ENCODE data around the gene EPN2.

- TF ChIP-seq POLR2A (IDR thresholded peaks at IDR 0.05), result no peak
- TF ChIP-seq CTCF (IDR thresholded peaks at IDR 0.05), result no peak
These were observed 105.6 kb downstream of the EPN2 start for GRCh38 chr17:19342611-19343255.

Measured in thyroid gland (tissue), 4 donors.